ENCODE results near the gene FIP1L1.

Gene FIP1L1

DNA sequence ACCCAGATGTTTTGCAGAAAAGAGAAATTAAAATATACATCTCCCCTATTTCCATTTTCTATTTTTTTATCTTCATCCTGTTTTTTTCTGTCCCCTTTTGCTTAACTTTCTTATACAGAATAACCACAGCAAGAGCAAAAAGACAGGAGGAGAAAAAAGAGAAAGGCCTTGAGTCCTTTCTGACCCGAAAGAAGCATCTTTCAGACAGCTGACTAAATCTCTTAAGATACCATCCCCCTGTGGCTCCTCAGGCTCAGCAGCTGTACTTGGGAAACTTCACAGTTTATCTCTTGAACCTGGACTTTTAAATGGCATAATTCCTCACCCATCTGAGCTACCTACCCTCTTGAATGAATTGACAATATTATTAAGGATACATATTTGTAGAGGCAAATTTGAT is 100.2 kb downstream of the FIP1L1 start:
- ATAC-seq (ENCODE audit: insufficient read depth, low read depth) (no peak), DNase-seq (no peak)
- Histone ChIP-seq H2AFZ (ENCODE audit: low read depth, low read length) (no peak overlapping the region), H3K36me3 (ENCODE audit: insufficient read depth, low read length) (no peaks in the 10 kb centered on the region), H3K4me1 (ENCODE audit: insufficient read depth, low read length) (no peaks in the 10 kb centered on the region), H4K20me1 (ENCODE audit: insufficient read depth, low read length) (no peaks in the 10 kb centered on the region), H3K4me3 (ENCODE audit: low read depth in 1 of 2, low read length in 2 of 2) (no peak overlapping the region), H3K27ac (ENCODE audit: low read length) (no peak overlapping the region), H3K79me2 (ENCODE audit: insufficient read depth, low read length) (no peaks in the 10 kb centered on the region), H3K27me3 (ENCODE audit: insufficient read depth, low read length, poor library complexity) (peaks cover 3% of the 10 kb centered on the region), H3K9me3 (ENCODE audit: insufficient read depth, low read length, severe bottlenecking) (no peaks in the 10 kb centered on the region), H3K9ac (ENCODE audit: low read depth, low read length) (no peak overlapping the region), H3K4me2 (ENCODE audit: insufficient read depth, low read length) (no peak overlapping the region)
- no peak for TF ChIP-seq EZH2 (IDR thresholded peaks at IDR 0.05; ENCODE audit: borderline replicate concordance, low read depth, low read length, severe bottlenecking)
- TF ChIP-seq, protein P1, sequence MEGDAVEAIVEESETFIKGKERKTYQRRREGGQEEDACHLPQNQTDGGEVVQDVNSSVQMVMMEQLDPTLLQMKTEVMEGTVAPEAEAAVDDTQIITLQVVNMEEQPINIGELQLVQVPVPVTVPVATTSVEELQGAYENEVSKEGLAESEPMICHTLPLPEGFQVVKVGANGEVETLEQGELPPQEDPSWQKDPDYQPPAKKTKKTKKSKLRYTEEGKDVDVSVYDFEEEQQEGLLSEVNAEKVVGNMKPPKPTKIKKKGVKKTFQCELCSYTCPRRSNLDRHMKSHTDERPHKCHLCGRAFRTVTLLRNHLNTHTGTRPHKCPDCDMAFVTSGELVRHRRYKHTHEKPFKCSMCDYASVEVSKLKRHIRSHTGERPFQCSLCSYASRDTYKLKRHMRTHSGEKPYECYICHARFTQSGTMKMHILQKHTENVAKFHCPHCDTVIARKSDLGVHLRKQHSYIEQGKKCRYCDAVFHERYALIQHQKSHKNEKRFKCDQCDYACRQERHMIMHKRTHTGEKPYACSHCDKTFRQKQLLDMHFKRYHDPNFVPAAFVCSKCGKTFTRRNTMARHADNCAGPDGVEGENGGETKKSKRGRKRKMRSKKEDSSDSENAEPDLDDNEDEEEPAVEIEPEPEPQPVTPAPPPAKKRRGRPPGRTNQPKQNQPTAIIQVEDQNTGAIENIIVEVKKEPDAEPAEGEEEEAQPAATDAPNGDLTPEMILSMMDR (IDR thresholded peaks at IDR 0.05; ENCODE audit: borderline replicate concordance, extremely low read depth, low read length, poor library complexity, severe bottlenecking): no peak

DNA sequence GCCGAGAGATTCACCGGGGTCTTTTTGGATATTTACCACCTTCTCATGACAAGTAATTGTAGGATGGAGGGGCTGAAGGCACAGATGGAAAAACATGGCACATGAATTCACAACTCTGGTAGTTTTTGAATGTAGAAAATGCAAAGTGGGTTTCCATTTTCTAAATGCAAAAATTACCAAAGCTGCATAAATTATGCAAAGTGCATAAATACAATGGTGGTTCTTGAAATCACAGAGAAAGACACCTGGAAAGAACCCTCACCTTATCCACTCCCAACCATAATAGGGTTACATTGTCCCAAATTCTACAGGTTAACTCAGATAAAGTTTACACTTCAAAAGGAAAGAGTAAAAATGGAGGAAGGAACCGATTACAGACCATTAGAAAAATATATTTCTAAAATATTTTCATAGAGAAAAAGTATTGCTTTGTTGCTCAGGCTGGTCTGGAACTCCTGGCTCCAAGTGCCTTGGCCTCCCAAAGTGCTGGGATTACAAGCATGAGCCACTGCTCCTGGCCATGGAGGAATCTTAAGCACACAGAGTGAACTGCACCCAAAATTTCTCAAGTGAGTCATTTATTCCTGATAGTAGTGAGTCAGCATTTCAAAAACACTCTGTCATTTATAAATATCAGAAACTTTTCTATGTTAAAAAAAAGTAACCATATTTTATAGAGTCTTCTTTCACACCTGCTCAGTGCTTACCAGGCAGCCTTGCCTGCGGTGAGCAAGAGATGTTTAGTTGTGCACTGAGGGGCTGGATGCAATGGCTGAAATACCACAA is 101.4 kb downstream of the FIP1L1 start:
- H3K9ac ChIP-seq (ENCODE audit: low read depth, low read length): no peak overlapping the region
- no peak overlapping the region for H3K4me3 ChIP-seq (ENCODE audit: low read depth in 1 of 2, low read length in 2 of 2)
- peaks cover 3% of the 10 kb centered on the region for H3K27me3 ChIP-seq (ENCODE audit: insufficient read depth, low read length, poor library complexity)
- no peak for ATAC-seq (ENCODE audit: insufficient read depth, low read depth)
- no peaks in the 10 kb centered on the region for H4K20me1 ChIP-seq (ENCODE audit: insufficient read depth, low read length)
- no peak for DNase-seq
- H3K4me1 ChIP-seq (ENCODE audit: insufficient read depth, low read length): no peaks in the 10 kb centered on the region
- TF ChIP-seq, protein P1 (IDR thresholded peaks at IDR 0.05; ENCODE audit: borderline replicate concordance, extremely low read depth, low read length, poor library complexity, severe bottlenecking): no peak
- TF ChIP-seq EZH2 (IDR thresholded peaks at IDR 0.05; ENCODE audit: borderline replicate concordance, low read depth, low read length, severe bottlenecking): no peak
- H2AFZ ChIP-seq (ENCODE audit: low read depth, low read length): no peak overlapping the region
- no peaks in the 10 kb centered on the region for H3K9me3 ChIP-seq (ENCODE audit: insufficient read depth, low read length, severe bottlenecking)
- no peak overlapping the region for H3K27ac ChIP-seq (ENCODE audit: low read length)
- no peak overlapping the region for H3K4me2 ChIP-seq (ENCODE audit: insufficient read depth, low read length)
- H3K79me2 ChIP-seq (ENCODE audit: insufficient read depth, low read length): no peaks in the 10 kb centered on the region
- H3K36me3 ChIP-seq (ENCODE audit: insufficient read depth, low read length): no peaks in the 10 kb centered on the region

DNA sequence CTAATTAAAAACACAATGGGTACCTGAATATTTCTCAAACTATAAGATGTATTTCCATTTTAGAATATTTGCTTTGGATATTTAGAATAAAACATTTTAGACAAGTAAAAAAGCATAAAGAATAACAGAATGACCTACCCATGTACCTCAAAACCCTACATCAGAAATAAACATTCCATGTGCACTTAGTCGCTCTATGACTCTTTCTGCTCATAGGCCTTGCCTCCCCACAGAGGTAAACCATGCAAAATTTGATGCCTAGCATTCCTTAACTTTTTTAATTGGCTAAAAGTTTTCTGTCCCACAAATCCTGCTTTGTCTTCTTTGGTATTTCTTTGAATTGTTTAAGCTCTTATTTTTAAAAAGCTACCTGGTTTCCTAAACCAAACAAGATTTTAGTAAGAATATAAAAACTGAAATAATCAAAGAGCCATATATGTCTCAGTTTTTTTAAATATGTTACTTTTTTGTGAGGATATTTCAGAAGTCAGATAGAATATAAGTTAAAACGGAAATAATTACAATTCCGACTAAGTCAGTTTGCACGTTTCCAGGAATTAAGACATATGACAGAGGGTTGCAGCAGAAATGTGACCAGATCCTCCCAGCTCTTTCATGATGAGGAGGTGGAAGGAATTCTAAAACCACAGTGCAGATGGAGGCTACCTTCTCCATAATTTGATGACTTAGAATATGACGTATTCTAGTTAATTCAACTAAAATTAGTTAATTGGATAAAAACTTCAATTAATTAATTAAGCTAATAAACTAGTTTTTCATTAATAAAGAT is 102.5 kb downstream of the FIP1L1 start:
- H3K9ac ChIP-seq (ENCODE audit: low read depth, low read length): no peak overlapping the region
- H3K4me2 ChIP-seq (ENCODE audit: insufficient read depth, low read length): no peak overlapping the region
- no peak overlapping the region for H3K4me3 ChIP-seq (ENCODE audit: low read depth in 1 of 2, low read length in 2 of 2)
- H3K36me3 ChIP-seq (ENCODE audit: insufficient read depth, low read length): no peaks in the 10 kb centered on the region
- no peak for DNase-seq
- H3K9me3 ChIP-seq (ENCODE audit: insufficient read depth, low read length, severe bottlenecking): no peaks in the 10 kb centered on the region
- ATAC-seq (ENCODE audit: insufficient read depth, low read depth): no peak
- H3K27ac ChIP-seq (ENCODE audit: low read length): no peak overlapping the region
- H2AFZ ChIP-seq (ENCODE audit: low read depth, low read length): no peak overlapping the region
- H3K4me1 ChIP-seq (ENCODE audit: insufficient read depth, low read length): no peaks in the 10 kb centered on the region
- no peaks in the 10 kb centered on the region for H4K20me1 ChIP-seq (ENCODE audit: insufficient read depth, low read length)
- peaks cover 3% of the 10 kb centered on the region for H3K27me3 ChIP-seq (ENCODE audit: insufficient read depth, low read length, poor library complexity)
- TF ChIP-seq, protein P1 (IDR thresholded peaks at IDR 0.05; ENCODE audit: borderline replicate concordance, extremely low read depth, low read length, poor library complexity, severe bottlenecking): no peak
- TF ChIP-seq EZH2 (IDR thresholded peaks at IDR 0.05; ENCODE audit: borderline replicate concordance, low read depth, low read length, severe bottlenecking): no peak
- no peaks in the 10 kb centered on the region for H3K79me2 ChIP-seq (ENCODE audit: insufficient read depth, low read length)

Measured in DND-41 (cell line).